ENCODE results near the gene FAM83G.
A peak's percentile ranks its signal among the peaks of the same experiment; 100 is the strongest.

FAM83G gene

DNA sequence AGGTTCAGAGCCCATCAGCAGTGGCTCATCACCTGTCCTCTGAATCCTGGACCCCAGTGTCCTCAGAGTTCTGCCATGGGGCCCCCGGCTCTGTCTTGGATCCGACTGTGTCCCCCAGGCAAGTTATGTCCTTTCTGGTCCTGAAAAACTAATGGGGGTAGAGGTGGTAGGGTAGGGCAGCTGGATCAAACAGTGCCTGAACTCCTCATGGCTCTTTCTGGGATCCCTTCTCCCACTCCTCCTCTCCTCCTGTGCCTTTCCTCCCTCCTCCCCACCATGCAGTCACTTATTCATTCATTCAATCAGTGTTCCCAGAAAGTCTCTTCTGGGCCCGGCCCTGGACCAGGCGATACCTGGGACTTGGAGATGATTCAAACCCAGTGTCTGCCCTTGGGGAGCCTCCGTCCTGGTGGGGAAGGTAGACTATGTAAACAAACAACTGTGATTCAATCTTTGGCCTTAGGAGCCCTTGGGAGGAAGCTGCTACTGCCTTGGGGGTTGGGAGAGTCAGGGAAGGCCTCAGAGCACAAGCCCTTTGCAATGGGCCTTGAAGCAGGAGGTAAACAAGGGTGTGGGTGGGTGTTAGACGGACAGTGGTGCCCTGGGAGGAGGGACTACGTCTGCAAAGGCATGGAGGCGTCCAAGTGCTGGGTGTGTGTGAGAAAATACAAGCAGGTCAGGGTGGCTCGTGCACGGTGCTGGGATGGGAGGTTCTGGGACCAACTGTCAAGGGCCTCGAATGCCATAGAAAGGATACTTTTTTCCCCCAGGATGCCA lies 6.4 kb upstream of the FAM83G start:
- Histone ChIP-seq H3K9me3 (ENCODE audit: control insufficient read depth in 5 of 5, low read length in 5 of 5) (peaks cover 0 to 5% (median 0%) of the 10 kb centered on the region in 5 donors), H3K27me3 (ENCODE audit: control insufficient read depth in 5 of 5, insufficient read depth in 4 of 5, low read length in 5 of 5) (peaks cover 0 to 6% (median 0%) of the 10 kb centered on the region in 5 donors), H3K27ac (ENCODE audit: low read depth, low read length) (no peak overlapping the region), H3K4me3 (ENCODE audit: low read depth in 1 of 5, low read length in 5 of 5) (no peak overlapping the region), H3K4me1 (ENCODE audit: control insufficient read depth in 5 of 5, insufficient read depth in 5 of 5, low read length in 5 of 5) (peaks cover 0 to 5% (median 0%) of the 10 kb centered on the region in 5 donors), H3K36me3 (ENCODE audit: control insufficient read depth in 5 of 5, insufficient read depth in 5 of 5, low read length in 5 of 5) (no peaks in the 10 kb centered on the region), H3K9ac (ENCODE audit: low read length in 5 of 5) (no peak overlapping the region)

DNA sequence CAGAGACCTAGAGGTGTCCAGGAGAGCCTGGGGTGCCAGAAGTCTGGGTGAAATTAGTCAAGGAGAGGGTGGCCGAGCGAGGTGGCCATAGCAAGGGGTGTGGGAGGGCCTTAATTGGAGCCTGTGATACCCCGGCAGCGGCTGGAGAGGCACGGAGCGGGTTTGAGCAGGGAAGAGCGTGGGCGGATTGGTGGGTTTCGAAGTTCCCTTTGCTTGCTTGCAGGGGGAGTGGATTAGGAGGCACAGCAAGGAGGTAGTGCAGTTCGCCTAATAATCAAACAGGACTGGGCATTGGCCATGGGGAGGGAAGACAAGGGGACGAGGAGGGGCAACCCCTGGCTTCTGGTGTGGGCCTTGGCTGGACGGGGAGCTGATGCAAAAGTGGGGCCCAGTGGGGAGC lies 5.4 kb upstream of the FAM83G start:
- peaks cover 0 to 7% (median 3%) of the 10 kb centered on the region in 5 donors for H3K4me1 ChIP-seq (ENCODE audit: control insufficient read depth in 5 of 5, insufficient read depth in 5 of 5, low read length in 5 of 5)
- H3K4me3 ChIP-seq (ENCODE audit: low read depth in 1 of 5, low read length in 5 of 5), result no peak overlapping the region
- no peak overlapping the region for H3K27ac ChIP-seq (ENCODE audit: low read depth, low read length)
- no peaks in the 10 kb centered on the region for H3K36me3 ChIP-seq (ENCODE audit: control insufficient read depth in 5 of 5, insufficient read depth in 5 of 5, low read length in 5 of 5)
- H3K27me3 ChIP-seq (ENCODE audit: control insufficient read depth in 5 of 5, insufficient read depth in 4 of 5, low read length in 5 of 5), result no peaks in the 10 kb centered on the region
- peaks cover 0 to 5% (median 0%) of the 10 kb centered on the region in 5 donors for H3K9me3 ChIP-seq (ENCODE audit: control insufficient read depth in 5 of 5, low read length in 5 of 5)
- H3K9ac ChIP-seq (ENCODE audit: low read length in 5 of 5), result no peak overlapping the region

DNA sequence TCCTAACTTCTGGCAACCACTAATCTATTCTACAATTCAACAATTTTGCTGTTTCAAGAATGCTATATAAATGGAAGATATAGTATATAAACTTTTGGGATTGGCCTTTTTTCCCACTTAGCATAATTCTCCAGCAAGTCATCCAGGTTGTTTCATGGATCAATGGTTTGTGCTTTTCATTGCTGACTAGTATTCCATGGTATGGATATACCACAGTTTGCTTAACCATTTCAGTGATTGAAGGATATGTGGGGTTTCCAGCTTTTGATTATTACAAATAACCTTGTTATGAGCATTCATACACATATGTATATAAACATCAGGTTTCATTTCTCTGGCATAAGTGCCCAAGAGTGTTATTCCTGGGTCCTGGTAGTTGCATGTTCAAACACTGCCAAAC lies 2.1 kb upstream of the FAM83G start:
- Histone ChIP-seq H3K4me1 (ENCODE audit: control insufficient read depth in 5 of 5, insufficient read depth in 5 of 5, low read length in 5 of 5) (peaks cover 0 to 21% (median 17%) of the 10 kb centered on the region in 5 donors), H3K27ac (ENCODE audit: low read depth, low read length) (no peak overlapping the region), H3K36me3 (ENCODE audit: control insufficient read depth in 5 of 5, insufficient read depth in 5 of 5, low read length in 5 of 5) (no peaks in the 10 kb centered on the region), H3K4me3 (ENCODE audit: low read depth in 1 of 5, low read length in 5 of 5) (no peak overlapping the region), H3K9ac (ENCODE audit: low read length in 5 of 5) (no peak overlapping the region), H3K27me3 (ENCODE audit: control insufficient read depth in 5 of 5, insufficient read depth in 4 of 5, low read length in 5 of 5) (no peaks in the 10 kb centered on the region), H3K9me3 (ENCODE audit: control insufficient read depth in 5 of 5, low read length in 5 of 5) (peaks cover 0 to 5% (median 0%) of the 10 kb centered on the region in 5 donors)

DNA sequence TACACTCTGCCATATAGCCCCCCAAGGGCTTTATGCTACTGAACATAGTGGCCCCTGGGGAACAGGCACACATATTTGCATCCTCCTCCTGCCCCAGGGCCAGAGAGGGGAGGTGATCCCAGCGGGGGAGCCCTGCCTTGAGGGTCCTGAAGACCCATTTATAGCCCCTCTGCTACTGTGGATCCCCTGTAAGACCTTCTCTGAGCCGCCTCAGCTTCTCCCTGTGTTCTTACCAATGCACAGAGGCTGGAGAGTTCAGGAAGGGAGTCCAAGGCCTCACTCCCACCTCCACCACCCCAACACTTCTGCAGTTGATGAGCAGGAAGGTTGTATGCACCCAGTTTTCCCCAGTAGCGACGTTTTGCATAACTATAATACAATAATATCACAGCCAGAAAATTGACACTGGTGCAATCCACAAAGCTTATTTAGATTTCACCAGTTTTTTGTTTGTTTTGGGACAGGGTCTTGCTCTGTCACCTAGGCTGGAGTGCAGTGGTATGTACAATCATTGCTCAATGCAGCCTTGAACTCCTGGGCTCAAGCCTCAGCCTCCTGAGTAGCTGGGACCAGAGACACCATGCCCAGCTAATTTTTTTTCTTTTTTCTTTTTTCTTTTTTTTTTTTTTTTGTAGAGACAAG lies 1.3 kb upstream of the FAM83G start:
- Histone ChIP-seq H3K9me3 (ENCODE audit: control insufficient read depth in 5 of 5, low read length in 5 of 5) (peaks cover 0 to 5% (median 0%) of the 10 kb centered on the region in 5 donors), H3K27me3 (ENCODE audit: control insufficient read depth in 5 of 5, insufficient read depth in 4 of 5, low read length in 5 of 5) (no peaks in the 10 kb centered on the region), H3K27ac (ENCODE audit: low read depth, low read length) (no peak overlapping the region), H3K4me1 (ENCODE audit: control insufficient read depth in 5 of 5, insufficient read depth in 5 of 5, low read length in 5 of 5) (peaks cover 0 to 20% (median 13%) of the 10 kb centered on the region in 5 donors), H3K4me3 (ENCODE audit: low read depth in 1 of 5, low read length in 5 of 5) (no peak overlapping the region), H3K36me3 (ENCODE audit: control insufficient read depth in 5 of 5, insufficient read depth in 5 of 5, low read length in 5 of 5) (no peaks in the 10 kb centered on the region), H3K9ac (ENCODE audit: low read length in 5 of 5) (no peak overlapping the region)

DNA sequence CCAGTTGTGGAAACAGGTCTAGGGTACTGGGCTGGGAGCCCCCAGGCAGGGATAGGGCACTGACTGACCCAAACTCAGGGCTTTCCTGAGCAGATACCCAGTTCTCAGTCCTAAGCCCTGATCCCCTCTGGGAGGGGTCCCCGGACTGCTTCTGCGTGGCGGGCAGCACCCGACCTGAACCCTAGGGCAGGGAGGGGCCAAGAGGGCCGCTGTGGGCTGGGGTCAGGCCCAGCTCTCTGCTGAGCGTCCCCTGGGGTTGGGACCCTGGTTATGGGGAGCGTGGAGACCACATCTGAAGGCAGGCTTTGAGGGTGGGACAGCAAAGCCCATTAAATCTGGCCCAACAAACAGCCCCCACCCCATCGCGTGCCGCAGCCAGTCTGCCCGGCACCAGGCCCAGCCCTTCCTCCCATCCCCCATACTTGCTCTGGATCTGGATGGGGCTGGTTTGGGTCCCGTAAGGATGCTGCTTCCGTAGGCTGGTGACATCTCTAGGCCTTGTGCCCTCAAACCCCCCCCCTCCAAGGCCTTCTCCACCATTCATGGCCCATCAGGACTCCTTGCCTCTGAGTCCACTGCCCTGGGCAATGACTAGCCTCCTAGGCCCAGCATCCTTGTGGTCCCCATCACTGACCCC lies 691 bp upstream of the FAM83G start:
- no peak overlapping the region for H3K27ac ChIP-seq (ENCODE audit: low read depth, low read length)
- H3K4me3 ChIP-seq (ENCODE audit: low read depth in 1 of 5, low read length in 5 of 5), result peak overlapping the region in 4 of 5 donors; percentile 44 to 64 (median 46)
- H3K9ac ChIP-seq (ENCODE audit: low read length in 5 of 5), result peak overlapping the region in 2 of 5 donors; percentile 16 to 69
- peaks cover 0 to 5% (median 0%) of the 10 kb centered on the region in 5 donors for H3K9me3 ChIP-seq (ENCODE audit: control insufficient read depth in 5 of 5, low read length in 5 of 5)
- peaks cover 0 to 20% (median 12%) of the 10 kb centered on the region in 5 donors for H3K4me1 ChIP-seq (ENCODE audit: control insufficient read depth in 5 of 5, insufficient read depth in 5 of 5, low read length in 5 of 5)
- no peaks in the 10 kb centered on the region for H3K36me3 ChIP-seq (ENCODE audit: control insufficient read depth in 5 of 5, insufficient read depth in 5 of 5, low read length in 5 of 5)
- H3K27me3 ChIP-seq (ENCODE audit: control insufficient read depth in 5 of 5, insufficient read depth in 4 of 5, low read length in 5 of 5), result no peaks in the 10 kb centered on the region

DNA sequence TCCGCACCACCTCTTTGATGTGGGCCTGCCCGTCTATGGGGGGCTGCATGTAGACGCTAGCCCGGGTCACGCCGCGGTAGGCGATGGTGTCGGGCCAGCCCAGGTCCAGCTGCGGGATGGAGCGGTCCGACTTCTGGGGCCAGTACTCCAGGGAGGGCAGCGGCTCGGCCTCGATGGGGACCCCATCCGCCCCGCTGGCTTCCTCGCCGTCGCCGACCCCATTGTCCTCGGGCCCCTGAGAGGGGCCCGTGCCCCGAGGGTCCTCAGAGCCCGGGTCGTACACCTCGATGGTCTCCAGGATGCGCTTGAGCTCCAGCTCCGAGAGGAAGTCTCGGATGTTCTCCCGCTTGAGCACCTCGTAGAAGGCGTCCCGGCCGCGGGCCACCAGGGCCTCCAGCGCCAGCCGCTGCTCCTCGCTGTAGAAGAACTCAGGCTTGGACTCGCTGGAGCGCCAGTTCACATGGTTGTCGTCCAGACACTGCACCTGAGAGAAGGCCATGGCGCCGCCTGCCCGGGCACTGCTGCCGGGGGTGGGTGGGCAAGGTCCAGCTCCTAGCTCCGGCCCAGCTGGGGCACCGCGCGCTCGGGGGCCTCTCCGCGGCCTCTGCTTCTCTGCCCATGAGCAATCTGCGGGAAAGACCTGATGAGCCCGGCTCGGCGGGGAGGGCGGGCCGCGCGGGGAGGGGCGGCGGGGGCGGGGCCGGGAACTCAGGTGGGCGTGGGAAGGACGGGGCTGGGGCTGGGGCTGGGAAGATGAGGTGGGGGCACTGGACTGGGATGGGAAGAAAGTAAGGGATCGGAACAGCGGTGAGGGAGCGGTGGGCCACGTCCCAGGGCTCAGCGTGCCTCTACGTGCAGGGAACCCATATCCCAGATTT lies 782 bp downstream of the FAM83G start:
- peaks cover 0 to 5% (median 0%) of the 10 kb centered on the region in 5 donors for H3K9me3 ChIP-seq (ENCODE audit: control insufficient read depth in 5 of 5, low read length in 5 of 5)
- peak overlapping the region in 3 of 5 donors; percentile 53 to 71 (median 66) for H3K9ac ChIP-seq (ENCODE audit: low read length in 5 of 5)
- no peaks in the 10 kb centered on the region for H3K36me3 ChIP-seq (ENCODE audit: control insufficient read depth in 5 of 5, insufficient read depth in 5 of 5, low read length in 5 of 5)
- H3K27ac ChIP-seq (ENCODE audit: low read depth, low read length), result no peak overlapping the region
- peaks cover 0 to 20% (median 12%) of the 10 kb centered on the region in 5 donors for H3K4me1 ChIP-seq (ENCODE audit: control insufficient read depth in 5 of 5, insufficient read depth in 5 of 5, low read length in 5 of 5)
- no peaks in the 10 kb centered on the region for H3K27me3 ChIP-seq (ENCODE audit: control insufficient read depth in 5 of 5, insufficient read depth in 4 of 5, low read length in 5 of 5)
- H3K4me3 ChIP-seq (ENCODE audit: low read depth in 1 of 5, low read length in 5 of 5), result peak overlapping the region in 4 of 5 donors; percentile 57 to 67 (median 60)

DNA sequence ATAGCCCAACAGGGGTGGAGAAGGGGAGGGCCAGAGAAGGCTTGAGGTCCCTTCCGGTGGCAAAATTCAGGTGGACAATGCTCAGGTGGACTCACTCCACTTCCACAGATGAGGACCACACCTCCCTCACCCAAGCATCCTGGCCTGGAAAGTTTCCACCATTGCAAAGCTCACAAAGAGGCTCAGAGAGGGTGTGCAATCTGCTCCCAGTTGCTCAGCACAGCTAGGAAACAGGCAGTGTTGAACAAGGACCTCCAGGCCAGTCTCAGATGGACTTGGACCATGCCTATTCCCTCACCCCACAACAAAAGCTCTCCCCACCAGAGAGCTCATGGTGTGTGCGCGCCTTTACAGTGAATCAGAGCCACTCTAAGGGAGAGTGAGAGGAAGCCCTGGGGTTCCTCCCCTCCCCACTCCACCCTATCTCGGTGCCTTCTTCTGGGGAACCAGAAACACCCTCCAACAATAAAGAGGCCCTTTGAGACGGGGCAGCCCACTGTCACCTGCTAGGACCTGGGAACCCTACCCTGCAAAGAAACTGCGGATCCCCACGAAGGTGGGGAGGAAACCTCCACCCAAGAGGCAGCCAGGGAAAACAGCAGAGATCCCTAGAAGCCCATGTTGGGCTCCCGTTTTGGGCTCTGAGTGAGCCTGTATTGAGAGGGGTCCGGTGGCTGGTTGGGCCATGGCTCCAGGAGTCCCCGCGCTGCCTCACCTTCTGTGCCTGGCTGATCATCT lies 1.6 kb downstream of the FAM83G start:
- no peaks in the 10 kb centered on the region for H3K27me3 ChIP-seq (ENCODE audit: control insufficient read depth in 5 of 5, insufficient read depth in 4 of 5, low read length in 5 of 5)
- peaks cover 0 to 20% (median 12%) of the 10 kb centered on the region in 5 donors for H3K4me1 ChIP-seq (ENCODE audit: control insufficient read depth in 5 of 5, insufficient read depth in 5 of 5, low read length in 5 of 5)
- H3K27ac ChIP-seq (ENCODE audit: low read depth, low read length), result no peak overlapping the region
- peaks cover 0 to 5% (median 0%) of the 10 kb centered on the region in 5 donors for H3K9me3 ChIP-seq (ENCODE audit: control insufficient read depth in 5 of 5, low read length in 5 of 5)
- H3K9ac ChIP-seq (ENCODE audit: low read length in 5 of 5), result no peak overlapping the region
- H3K4me3 ChIP-seq (ENCODE audit: low read depth in 1 of 5, low read length in 5 of 5), result no peak overlapping the region
- H3K36me3 ChIP-seq (ENCODE audit: control insufficient read depth in 5 of 5, insufficient read depth in 5 of 5, low read length in 5 of 5), result no peaks in the 10 kb centered on the region

DNA sequence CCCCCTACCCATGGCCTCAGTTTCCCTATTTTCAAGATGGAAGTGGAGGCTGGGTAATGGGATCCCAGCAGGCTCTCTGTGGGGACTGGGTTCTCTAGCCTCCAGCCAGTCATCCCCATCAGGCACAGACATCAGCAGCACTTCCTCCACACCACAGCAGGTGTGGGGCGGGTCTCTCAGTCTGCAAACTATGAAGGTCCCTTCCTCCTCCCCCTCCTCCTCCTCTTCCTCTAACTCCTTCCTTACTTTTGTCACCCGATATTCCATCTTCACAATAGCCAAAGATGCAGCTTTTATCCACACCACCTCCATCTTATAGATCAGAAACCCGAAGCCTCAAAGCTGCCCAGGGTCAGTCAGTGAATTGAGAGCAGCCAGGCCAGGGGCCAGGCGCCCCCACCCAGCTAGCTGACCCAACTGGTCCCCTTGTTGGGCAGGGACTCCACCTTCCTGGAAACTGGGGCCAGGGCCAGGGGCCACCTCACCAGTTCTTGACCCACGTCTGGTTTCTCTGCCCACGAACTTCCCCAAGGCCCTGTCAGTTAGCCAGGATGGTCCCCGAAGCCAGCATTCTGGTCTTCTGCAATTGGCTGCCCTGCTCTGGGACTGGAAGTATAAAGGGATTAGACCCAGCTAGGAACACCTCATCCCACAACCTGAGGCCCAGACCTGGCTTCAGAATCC lies 2.5 kb downstream of the FAM83G start:
- H3K27ac ChIP-seq (ENCODE audit: low read depth, low read length), result no peak overlapping the region
- no peaks in the 10 kb centered on the region for H3K36me3 ChIP-seq (ENCODE audit: control insufficient read depth in 5 of 5, insufficient read depth in 5 of 5, low read length in 5 of 5)
- H3K4me3 ChIP-seq (ENCODE audit: low read depth in 1 of 5, low read length in 5 of 5), result no peak overlapping the region
- peaks cover 0 to 5% (median 0%) of the 10 kb centered on the region in 5 donors for H3K9me3 ChIP-seq (ENCODE audit: control insufficient read depth in 5 of 5, low read length in 5 of 5)
- H3K27me3 ChIP-seq (ENCODE audit: control insufficient read depth in 5 of 5, insufficient read depth in 4 of 5, low read length in 5 of 5), result no peaks in the 10 kb centered on the region
- no peak overlapping the region for H3K9ac ChIP-seq (ENCODE audit: low read length in 5 of 5)
- peaks cover 0 to 20% (median 12%) of the 10 kb centered on the region in 5 donors for H3K4me1 ChIP-seq (ENCODE audit: control insufficient read depth in 5 of 5, insufficient read depth in 5 of 5, low read length in 5 of 5)
